ENCODE measurements around the gene IMP3. TPM values are rescaled to one million over a fixed set of nuclear protein-coding genes. Genes with fewer than 3 reads are reported as not detected.

IMP3 gene
- polyA plus RNA-seq, 1 of the 3 experiments (the other 2 are of a cell fraction) = 56.2 TPM

DNA sequence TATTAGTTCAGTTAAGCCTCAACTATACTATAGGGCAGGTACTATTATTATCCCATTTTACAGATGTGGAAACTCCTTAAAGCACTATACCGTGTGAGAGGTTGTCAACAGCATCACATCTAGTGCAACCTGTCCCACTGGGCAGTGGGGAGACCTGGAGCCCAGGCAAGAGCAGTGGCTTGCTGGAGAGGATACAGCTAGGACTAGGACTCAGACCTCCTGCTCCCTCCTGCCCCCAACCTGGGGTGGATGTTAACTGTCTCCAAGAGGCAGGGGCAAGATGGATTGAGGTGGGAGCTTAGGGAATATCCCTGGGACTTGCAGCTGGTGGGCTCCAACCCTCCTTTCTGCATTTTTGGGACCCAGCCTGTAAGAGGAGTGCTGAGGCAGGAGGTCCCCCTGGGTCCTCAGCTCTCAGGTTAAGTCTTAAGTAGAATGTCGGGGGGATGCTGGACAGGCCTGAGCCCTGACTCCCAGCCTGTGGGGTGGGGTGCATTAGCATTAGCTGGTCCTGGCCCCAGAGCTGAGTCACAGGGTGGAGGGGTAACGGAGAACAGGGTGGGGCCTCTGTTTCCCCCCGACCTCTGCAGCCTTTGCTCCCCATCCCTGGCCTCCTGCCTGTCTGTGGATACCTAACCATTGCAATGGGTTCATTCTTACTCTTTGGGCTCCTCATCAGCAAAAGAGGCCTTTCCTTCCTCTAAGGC lies 14.3 kb upstream of the IMP3 start:
- TF ChIP-seq TEAD4 (IDR thresholded peaks at IDR 0.05; ENCODE audit: borderline replicate concordance, insufficient read depth) = no peak
- no peak for TF ChIP-seq RAD21 (IDR thresholded peaks at IDR 0.05; ENCODE audit: low read length)
- TF ChIP-seq, protein P1, sequence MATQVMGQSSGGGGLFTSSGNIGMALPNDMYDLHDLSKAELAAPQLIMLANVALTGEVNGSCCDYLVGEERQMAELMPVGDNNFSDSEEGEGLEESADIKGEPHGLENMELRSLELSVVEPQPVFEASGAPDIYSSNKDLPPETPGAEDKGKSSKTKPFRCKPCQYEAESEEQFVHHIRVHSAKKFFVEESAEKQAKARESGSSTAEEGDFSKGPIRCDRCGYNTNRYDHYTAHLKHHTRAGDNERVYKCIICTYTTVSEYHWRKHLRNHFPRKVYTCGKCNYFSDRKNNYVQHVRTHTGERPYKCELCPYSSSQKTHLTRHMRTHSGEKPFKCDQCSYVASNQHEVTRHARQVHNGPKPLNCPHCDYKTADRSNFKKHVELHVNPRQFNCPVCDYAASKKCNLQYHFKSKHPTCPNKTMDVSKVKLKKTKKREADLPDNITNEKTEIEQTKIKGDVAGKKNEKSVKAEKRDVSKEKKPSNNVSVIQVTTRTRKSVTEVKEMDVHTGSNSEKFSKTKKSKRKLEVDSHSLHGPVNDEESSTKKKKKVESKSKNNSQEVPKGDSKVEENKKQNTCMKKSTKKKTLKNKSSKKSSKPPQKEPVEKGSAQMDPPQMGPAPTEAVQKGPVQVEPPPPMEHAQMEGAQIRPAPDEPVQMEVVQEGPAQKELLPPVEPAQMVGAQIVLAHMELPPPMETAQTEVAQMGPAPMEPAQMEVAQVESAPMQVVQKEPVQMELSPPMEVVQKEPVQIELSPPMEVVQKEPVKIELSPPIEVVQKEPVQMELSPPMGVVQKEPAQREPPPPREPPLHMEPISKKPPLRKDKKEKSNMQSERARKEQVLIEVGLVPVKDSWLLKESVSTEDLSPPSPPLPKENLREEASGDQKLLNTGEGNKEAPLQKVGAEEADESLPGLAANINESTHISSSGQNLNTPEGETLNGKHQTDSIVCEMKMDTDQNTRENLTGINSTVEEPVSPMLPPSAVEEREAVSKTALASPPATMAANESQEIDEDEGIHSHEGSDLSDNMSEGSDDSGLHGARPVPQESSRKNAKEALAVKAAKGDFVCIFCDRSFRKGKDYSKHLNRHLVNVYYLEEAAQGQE (IDR thresholded peaks at IDR 0.05; ENCODE audit: low read depth, low read length) = no peak
- TF ChIP-seq SIN3A (IDR thresholded peaks at IDR 0.05; ENCODE audit: borderline replicate concordance, low read depth, low read length) = no peak
- TF ChIP-seq POLR2AphosphoS5 (IDR thresholded peaks at IDR 0.05; ENCODE audit: low read depth, low read length) = no peak
- no peak for TF ChIP-seq SMC3 (IDR thresholded peaks at IDR 0.05; ENCODE audit: low read depth, low read length)
- TF ChIP-seq, protein P2, sequence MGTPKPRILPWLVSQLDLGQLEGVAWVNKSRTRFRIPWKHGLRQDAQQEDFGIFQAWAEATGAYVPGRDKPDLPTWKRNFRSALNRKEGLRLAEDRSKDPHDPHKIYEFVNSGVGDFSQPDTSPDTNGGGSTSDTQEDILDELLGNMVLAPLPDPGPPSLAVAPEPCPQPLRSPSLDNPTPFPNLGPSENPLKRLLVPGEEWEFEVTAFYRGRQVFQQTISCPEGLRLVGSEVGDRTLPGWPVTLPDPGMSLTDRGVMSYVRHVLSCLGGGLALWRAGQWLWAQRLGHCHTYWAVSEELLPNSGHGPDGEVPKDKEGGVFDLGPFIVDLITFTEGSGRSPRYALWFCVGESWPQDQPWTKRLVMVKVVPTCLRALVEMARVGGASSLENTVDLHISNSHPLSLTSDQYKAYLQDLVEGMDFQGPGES (IDR thresholded peaks at IDR 0.05; ENCODE audit: low read depth, low read length) = no peak
- TF ChIP-seq RFX5 (IDR thresholded peaks at IDR 0.05; ENCODE audit: low read length) = no peak
- TF ChIP-seq GABPA (IDR thresholded peaks at IDR 0.05; ENCODE audit: low read depth) = no peak
- TF ChIP-seq, protein P3, sequence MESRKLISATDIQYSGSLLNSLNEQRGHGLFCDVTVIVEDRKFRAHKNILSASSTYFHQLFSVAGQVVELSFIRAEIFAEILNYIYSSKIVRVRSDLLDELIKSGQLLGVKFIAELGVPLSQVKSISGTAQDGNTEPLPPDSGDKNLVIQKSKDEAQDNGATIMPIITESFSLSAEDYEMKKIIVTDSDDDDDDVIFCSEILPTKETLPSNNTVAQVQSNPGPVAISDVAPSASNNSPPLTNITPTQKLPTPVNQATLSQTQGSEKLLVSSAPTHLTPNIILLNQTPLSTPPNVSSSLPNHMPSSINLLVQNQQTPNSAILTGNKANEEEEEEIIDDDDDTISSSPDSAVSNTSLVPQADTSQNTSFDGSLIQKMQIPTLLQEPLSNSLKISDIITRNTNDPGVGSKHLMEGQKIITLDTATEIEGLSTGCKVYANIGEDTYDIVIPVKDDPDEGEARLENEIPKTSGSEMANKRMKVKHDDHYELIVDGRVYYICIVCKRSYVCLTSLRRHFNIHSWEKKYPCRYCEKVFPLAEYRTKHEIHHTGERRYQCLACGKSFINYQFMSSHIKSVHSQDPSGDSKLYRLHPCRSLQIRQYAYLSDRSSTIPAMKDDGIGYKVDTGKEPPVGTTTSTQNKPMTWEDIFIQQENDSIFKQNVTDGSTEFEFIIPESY (IDR thresholded peaks at IDR 0.05; ENCODE audit: borderline replicate concordance, low read depth) = no peak
- TF ChIP-seq EP300 (IDR thresholded peaks at IDR 0.05; ENCODE audit: borderline replicate concordance in 1 of 2, low read depth in 1 of 2, low read length in 1 of 2) = no peak
- no peak for TF ChIP-seq MXI1 (IDR thresholded peaks at IDR 0.05; ENCODE audit: low read depth, low read length)
- TF ChIP-seq TAF1 (IDR thresholded peaks at IDR 0.05; ENCODE audit: borderline replicate concordance, low read depth, low read length) = no peak
- TF ChIP-seq GATA2 (CRISPR knock-in tag; IDR thresholded peaks at IDR 0.05) = no peak
- TF ChIP-seq RXRA (IDR thresholded peaks at IDR 0.05; ENCODE audit: borderline replicate concordance, low read depth) = no peak
- peaks cover 7 to 41% of the 10 kb centered on the region in 2 experiments; a peak in 1 of 4 replicates for H3K4me1 ChIP-seq (ENCODE audit: control insufficient read depth in 1 of 2, insufficient read depth in 2 of 2, low read depth in 1 of 2, low read length in 1 of 2)
- peaks cover 8 to 10% of the 10 kb centered on the region in 2 experiments for H3K36me3 ChIP-seq (replicated peaks in 1 of 2; ENCODE audit: control insufficient read depth in 1 of 2, insufficient read depth in 2 of 2, low read length in 1 of 2)
- H3K27me3 ChIP-seq (ENCODE audit: insufficient read depth) = no peaks in the 10 kb centered on the region
- WGBS (ENCODE audit: low lambda C conversion rate) = 92% methylated on average over 4 of the region's 4 CpGs
- no peak for DNase-seq
- H3K9ac ChIP-seq = no peak overlapping the region
- ChIA-PET POLR2A (no interaction called here), CTCF (interaction anchor here (1.1 to 1.7 kb wide), 2 partner anchors 14 kb away, joined by 3 to 5 read pairs; partner anchors contain the start of gene IMP3)
- H3K4me3 ChIP-seq (ENCODE audit: low read depth in 2 of 2, low read length in 1 of 2) = no peak overlapping the region
- no peaks in the 10 kb centered on the region for H3F3A ChIP-seq (replicated peaks; ENCODE audit: insufficient read depth)
- H3K4me2 ChIP-seq = peak overlapping the region; percentile 7; the same call in 1 of the 2 replicates
- no peaks in the 10 kb centered on the region for H3K9me2 ChIP-seq
- H4K20me1 ChIP-seq (ENCODE audit: insufficient read depth) = peaks cover 64% of the 10 kb centered on the region
- no peak overlapping the region for H3K27ac ChIP-seq (ENCODE audit: low read depth in 2 of 2, low read length in 1 of 2)
- peaks cover 75% of the 10 kb centered on the region for H3K79me2 ChIP-seq (ENCODE audit: insufficient read depth)
- no peaks in the 10 kb centered on the region for H3K9me3 ChIP-seq
- no peak overlapping the region for H2AFZ ChIP-seq (ENCODE audit: low read depth)

Measured in SK-N-SH (cell line).